GM23248 (cell line): ENCODE measurements around the gene ATP5F1B. TPM values are rescaled to one million over a fixed set of nuclear protein-coding genes. Genes with fewer than 3 reads are reported as not detected.

ENCODE experiments used
- DNase-seq: peaks from one replicate; pipeline ENCODE4 v3.0.0-alpha.2; 2015
- H2AFZ ChIP-seq: fragments of 200-600 bp; sonication (generic); 2 replicates; pipeline ENCODE4 v1.6.1; 2016; ENCODE audit warnings: antibody characterized with exemption
- H3F3A ChIP-seq: fragments of 200-600 bp; sonication (generic); 2 replicates; pipeline ENCODE4 v1.6.1; 2016; ENCODE audit warnings: mild to moderate bottlenecking, antibody characterized with exemption, mixed run types; ENCODE audit not compliant: insufficient read depth
- H3K27ac ChIP-seq: fragments of 200-600 bp; sonication (generic); 2 replicates; pipeline ENCODE4 v1.5.1; 2016; ENCODE audit warnings: mild to moderate bottlenecking
- H3K27me3 ChIP-seq: fragments of 200-600 bp; sonication (generic); replicated peaks from 2 replicates; pipeline ENCODE4 v1.6.1; 2016; ENCODE audit warnings: mild to moderate bottlenecking; ENCODE audit not compliant: insufficient read depth
- H3K36me3 ChIP-seq: fragments of 200-600 bp; sonication (generic); 2 replicates; pipeline ENCODE4 v1.6.1; 2016; ENCODE audit warnings: low read depth, mild to moderate bottlenecking
- H3K4me1 ChIP-seq: fragments of 200-600 bp; sonication (generic); 2 replicates; pipeline ENCODE4 v1.6.1; 2016; ENCODE audit warnings: mild to moderate bottlenecking; ENCODE audit not compliant: insufficient read depth
- H3K4me2 ChIP-seq: fragments of 200-600 bp; sonication (generic); one replicate; pipeline ENCODE4 v1.6.1; 2016; ENCODE audit warnings: mild to moderate bottlenecking; ENCODE audit not compliant: unreplicated experiment
- H3K4me3 ChIP-seq: fragments of 200-600 bp; sonication (generic); 2 replicates; pipeline ENCODE4 v1.5.1; 2016; ENCODE audit warnings: mild to moderate bottlenecking
- H3K79me2 ChIP-seq: fragments of 200-600 bp; sonication (generic); 2 replicates; pipeline ENCODE4 v1.6.1; 2016; ENCODE audit warnings: mild to moderate bottlenecking; ENCODE audit not compliant: insufficient read depth
- H3K9ac ChIP-seq: fragments of 200-600 bp; sonication (generic); 2 replicates; pipeline ENCODE4 v1.6.1; 2016; ENCODE audit warnings: mild to moderate bottlenecking
- H3K9me2 ChIP-seq: fragments of 200-600 bp; sonication (generic); 2 replicates; pipeline ENCODE4 v1.6.1; 2016; ENCODE audit warnings: mixed run types, mild to moderate bottlenecking, moderate library complexity; ENCODE audit not compliant: insufficient read depth
- H3K9me3 ChIP-seq: fragments of 200-600 bp; sonication (generic); one replicate; pipeline ENCODE4 v1.6.1; 2017; ENCODE audit warnings: low read depth
- H4K20me1 ChIP-seq: fragments of 200-600 bp; sonication (generic); 2 replicates; pipeline ENCODE4 v1.6.0; 2016; ENCODE audit not compliant: insufficient read depth
- EZH2 ChIP-seq: fragments of 200-600 bp; sonication (generic); IDR thresholded peaks from 2 replicates; pipeline ENCODE4 v1.6.1; 2018; ENCODE audit warnings: antibody characterized with exemption, mild to moderate bottlenecking; ENCODE audit not compliant: insufficient read depth, poor library complexity, severe bottlenecking
- EZH2phosphoT487 ChIP-seq: fragments of 200-600 bp; sonication (generic); IDR thresholded peaks from 2 replicates; pipeline ENCODE4 v1.6.1; 2018; ENCODE audit warnings: antibody characterized with exemption, moderate library complexity, mild to moderate bottlenecking, low read depth; ENCODE audit not compliant: insufficient read depth
- WGBS, 2 experiments: methylation state at CpG; one replicate each; pipeline ENCODE4 v1.1.6; 2015 to 2017; ENCODE audit warnings: low lambda C conversion rate in 2 of 2, low coverage in 1 of 2; ENCODE audit errors: missing lambda C conversion rate in 2 of 2; 5-methylcytosine and 5-hydroxymethylcytosine counted together
- in situ Hi-C: fragments of 300-500 bp; cut with MboI; formaldehyde crosslinking; loops from 2 replicates; pipeline ENCODE4 v1.15.0; 2020
- polyA plus RNA-seq: library from polyadenylated mRNA; unstranded; fragments of >200 nt; fragmentation: Nextera tagmentation; extraction: Ambion mirVana; gene quantifications from 2 replicates; pipeline ENCODE4 v1.2.1, GENCODE V29; 2016
- total RNA-seq: library from RNA; depleted of rRNA; stranded (reverse); fragments of >200 nt; shearing (Covaris generic); gene quantifications from 2 replicates; pipeline ENCODE4 v1.2.3, GENCODE V29; 2014

ATP5F1B gene
- total and polyA plus RNA-seq, 2 experiments from 2014 or later = 505 to 826 TPM

GRCh38 chr12:56602239-56602638 lies 43.5 kb downstream of the ATP5F1B start:
- Histone ChIP-seq H3K4me3 (no peak overlapping the region), H3K27ac (no peak overlapping the region), H3K27me3 (no peaks in the 10 kb centered on the region), H3K9me3 (no peaks in the 10 kb centered on the region), H3K4me2 (no peak overlapping the region), H3K36me3 (peaks cover 91% of the 10 kb centered on the region), H3K4me1 (no peaks in the 10 kb centered on the region), H4K20me1 (no peaks in the 10 kb centered on the region), H3K9me2 (no peaks in the 10 kb centered on the region), H2AFZ (no peak overlapping the region), H3F3A (peaks cover 40% of the 10 kb centered on the region; the same call in 1 of the 2 replicates), H3K9ac (no peak overlapping the region), H3K79me2 (peaks cover 13% of the 10 kb centered on the region)
- no peak for TF ChIP-seq EZH2phosphoT487
- no peak for TF ChIP-seq EZH2
- peak; percentile 26 for DNase-seq
- in situ Hi-C loops = no loop called here
- 75 to 77% methylated on average over 3 of the region's 3 CpGs for WGBS, 2 experiments

- Histone ChIP-seq H3K27me3 (no peaks in the 10 kb centered on the region), H4K20me1 (no peaks in the 10 kb centered on the region), H2AFZ (no peak overlapping the region), H3K4me1 (no peaks in the 10 kb centered on the region), H3K9ac (no peak overlapping the region), H3K36me3 (peaks cover 83% of the 10 kb centered on the region), H3K79me2 (peaks cover 9% of the 10 kb centered on the region), H3K9me3 (no peaks in the 10 kb centered on the region), H3K4me2 (no peak overlapping the region), H3K9me2 (no peaks in the 10 kb centered on the region), H3F3A (peaks cover 47% of the 10 kb centered on the region; the same call in 1 of the 2 replicates), H3K4me3 (no peak overlapping the region), H3K27ac (no peak overlapping the region)
- DNase-seq = peak; percentile 34
- in situ Hi-C loops = no loop called here
- 67 to 80% methylated on average over 3 of the region's 3 CpGs for WGBS, 2 experiments
- no peak for TF ChIP-seq EZH2
- no peak for TF ChIP-seq EZH2phosphoT487
Observed at GRCh38 chr12:56601503-56601902, 44.3 kb downstream of the ATP5F1B start.

- Histone ChIP-seq H3K9me3 (no peaks in the 10 kb centered on the region), H3K79me2 (peaks cover 5% of the 10 kb centered on the region), H3K4me2 (no peak overlapping the region), H4K20me1 (no peaks in the 10 kb centered on the region), H3K4me3 (no peak overlapping the region), H3F3A (peaks cover 44% of the 10 kb centered on the region), H3K4me1 (no peaks in the 10 kb centered on the region), H3K36me3 (peaks cover 77% of the 10 kb centered on the region), H3K9me2 (no peaks in the 10 kb centered on the region), H2AFZ (no peak overlapping the region), H3K27me3 (no peaks in the 10 kb centered on the region), H3K27ac (no peak overlapping the region), H3K9ac (no peak overlapping the region)
- no peak for DNase-seq
- TF ChIP-seq EZH2 (no peak), EZH2phosphoT487 (no peak)
- WGBS, 2 experiments = 90 to 92% methylated on average over 6 of the region's 6 CpGs
- in situ Hi-C loops = no loop called here
Observed at GRCh38 chr12:56600753-56601152, 45.0 kb downstream of the ATP5F1B start.

GRCh38 chr12:56599797-56600196 lies 46.0 kb downstream of the ATP5F1B start:
- peaks cover 3% of the 10 kb centered on the region; the same call in 1 of the 2 replicates for H3K79me2 ChIP-seq
- no peak for TF ChIP-seq EZH2
- TF ChIP-seq EZH2phosphoT487 = no peak
- no peaks in the 10 kb centered on the region for H3K27me3 ChIP-seq
- WGBS, 2 experiments = 85% methylated on average over 9 to 10 of the region's 10 CpGs
- DNase-seq = no peak
- no peak overlapping the region for H2AFZ ChIP-seq
- H3K9me2 ChIP-seq = no peaks in the 10 kb centered on the region
- no peak overlapping the region for H3K4me3 ChIP-seq
- no peak overlapping the region for H3K4me2 ChIP-seq
- H3K9me3 ChIP-seq = no peaks in the 10 kb centered on the region
- peaks cover 3% of the 10 kb centered on the region for H3K4me1 ChIP-seq
- H3F3A ChIP-seq = peaks cover 53% of the 10 kb centered on the region
- no peak overlapping the region for H3K9ac ChIP-seq
- H4K20me1 ChIP-seq = no peaks in the 10 kb centered on the region
- H3K27ac ChIP-seq = no peak overlapping the region
- in situ Hi-C loops = no loop called here
- H3K36me3 ChIP-seq = peaks cover 69% of the 10 kb centered on the region

DNA sequence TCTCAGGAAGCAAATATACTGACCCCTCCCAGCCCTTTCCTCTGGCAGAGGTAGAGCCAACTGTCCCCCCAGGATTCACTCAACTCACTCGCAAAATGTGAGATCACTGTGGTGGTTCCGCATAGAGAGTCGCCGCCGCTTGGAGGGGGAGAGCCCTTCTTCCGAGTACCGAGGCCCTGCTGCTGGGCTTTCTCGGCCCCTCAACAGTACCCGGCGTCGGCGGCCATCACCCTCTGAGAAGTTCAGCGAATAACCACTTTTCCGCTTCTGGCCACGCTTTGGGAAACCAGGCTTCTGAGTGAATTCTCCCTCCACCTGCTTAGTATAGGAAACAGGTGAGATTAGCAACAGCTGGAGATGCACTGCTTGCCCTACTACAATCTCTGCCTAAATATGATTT lies 46.7 kb downstream of the ATP5F1B start:
- DNase-seq = no peak
- TF ChIP-seq EZH2phosphoT487 (no peak), EZH2 (no peak)
- Histone ChIP-seq H3F3A (peaks cover 59% of the 10 kb centered on the region), H3K9me2 (no peaks in the 10 kb centered on the region), H3K36me3 (peaks cover 62% of the 10 kb centered on the region), H3K4me2 (no peak overlapping the region), H3K27me3 (no peaks in the 10 kb centered on the region), H4K20me1 (no peaks in the 10 kb centered on the region), H3K79me2 (peaks cover 3% of the 10 kb centered on the region; the same call in 1 of the 2 replicates), H2AFZ (no peak overlapping the region), H3K27ac (no peak overlapping the region), H3K9me3 (no peaks in the 10 kb centered on the region), H3K9ac (no peak overlapping the region), H3K4me1 (peaks cover 11% of the 10 kb centered on the region), H3K4me3 (no peak overlapping the region)
- in situ Hi-C loops = no loop called here
- 97% methylated on average over 15 of the region's 15 CpGs for WGBS, 2 experiments
